Measurements from ENCODE around the gene JPH2.

JPH2 gene

GRCh38 chr20:44210406-44211176, 23.6 kb upstream of the JPH2 start, which contains the start of gene OSER1:
Gene OSER1, minus strand, starts transcription at chr20:44210771. Its CDS starts 3,814 bp downstream, at chr20:44206957.
- Histone ChIP-seq H3K18ac (ENCODE audit: low read length) (peak within 1 kb of the TSS; percentile 76), H3K4me1 (ENCODE audit: control insufficient read depth in 1 of 2, insufficient read depth in 2 of 2, low read length in 2 of 2) (peaks cover 3 to 6% of the 10 kb centered on the region in 2 experiments), H3K9me3 (ENCODE audit: insufficient read depth, low read depth, low read length) (no peaks in the 10 kb centered on the region), H2AK5ac (ENCODE audit: low read length) (peak within 1 kb of the TSS; percentile 27), H3K4me2 (ENCODE audit: low read length) (peak within 1 kb of the TSS; percentile 64), H3K4me3 (ENCODE audit: low read depth, low read length) (peak within 1 kb of the TSS; percentile 97), H3K4ac (ENCODE audit: low read depth, low read length) (peak within 1 kb of the TSS; percentile 63), H3K27ac (ENCODE audit: low read depth, low read length) (peak within 1 kb of the TSS; percentile 89), H3K36me3 (ENCODE audit: control insufficient read depth in 1 of 2, insufficient read depth in 2 of 2, low read length in 2 of 2) (no peaks in the 10 kb centered on the region), H3K9ac (ENCODE audit: low read length) (peak within 1 kb of the TSS; percentile 80), H2BK12ac (ENCODE audit: low read length) (peak within 1 kb of the TSS; percentile 20), H3K79me1 (ENCODE audit: low read length) (peaks cover 10% of the 10 kb centered on the region), H4K8ac (ENCODE audit: low read depth, low read length) (peak within 1 kb of the TSS; percentile 75), H3K23ac (ENCODE audit: low read length) (peak within 1 kb of the TSS; percentile 19), H3K79me2 (ENCODE audit: control insufficient read depth, insufficient read depth, low read length, poor library complexity) (peaks cover 9% of the 10 kb centered on the region), H4K91ac (ENCODE audit: low read depth, low read length) (peak within 1 kb of the TSS; percentile 86), H2AFZ (ENCODE audit: insufficient read depth, low read length, poor library complexity) (peak within 1 kb of the TSS; percentile 57), H2BK120ac (ENCODE audit: insufficient read depth, low read length, poor library complexity) (peak within 1 kb of the TSS; percentile 60), H4K12ac (ENCODE audit: low read depth, low read length) (peak within 1 kb of the TSS; percentile 76), H3K27me3 (ENCODE audit: insufficient read depth, low read length) (no peaks in the 10 kb centered on the region), H3K14ac (ENCODE audit: low read length) (peak within 1 kb of the TSS; percentile 93), H2BK5ac (ENCODE audit: low read depth, low read length, poor library complexity) (peak within 1 kb of the TSS; percentile 77)
- no CpG with 5 or more reads among the region's 79 CpGs for WGBS (ENCODE audit: extremely low coverage, insufficient coverage, insufficient read length)
- peak; percentile 98 to 99 for DNase-seq

GRCh38 chr20:44209686-44210405, 22.9 kb upstream of the JPH2 start:
- Histone ChIP-seq H4K12ac (ENCODE audit: low read depth, low read length) (peak overlapping the region; percentile 76), H3K9ac (ENCODE audit: low read length) (peak overlapping the region; percentile 80), H3K4me1 (ENCODE audit: control insufficient read depth in 1 of 2, insufficient read depth in 2 of 2, low read length in 2 of 2) (peaks cover 3 to 6% of the 10 kb centered on the region in 2 experiments), H3K27me3 (ENCODE audit: insufficient read depth, low read length) (no peaks in the 10 kb centered on the region), H3K79me2 (ENCODE audit: control insufficient read depth, insufficient read depth, low read length, poor library complexity) (peaks cover 9% of the 10 kb centered on the region), H4K91ac (ENCODE audit: low read depth, low read length) (peak overlapping the region; percentile 86), H3K4ac (ENCODE audit: low read depth, low read length) (peak overlapping the region; percentile 63), H2AK5ac (ENCODE audit: low read length) (peak overlapping the region; percentile 27), H3K36me3 (ENCODE audit: control insufficient read depth in 1 of 2, insufficient read depth in 2 of 2, low read length in 2 of 2) (peaks cover 1 to 2% of the 10 kb centered on the region in 2 experiments), H3K23ac (ENCODE audit: low read length) (peak overlapping the region; percentile 19), H3K4me2 (ENCODE audit: low read length) (peak overlapping the region; percentile 64), H3K79me1 (ENCODE audit: low read length) (peaks cover 11% of the 10 kb centered on the region), H3K18ac (ENCODE audit: low read length) (peak overlapping the region; percentile 76), H2BK5ac (ENCODE audit: low read depth, low read length, poor library complexity) (peak overlapping the region; percentile 77), H4K8ac (ENCODE audit: low read depth, low read length) (peak overlapping the region; percentile 75), H3K4me3 (ENCODE audit: low read depth, low read length) (peak overlapping the region; percentile 97), H3K14ac (ENCODE audit: low read length) (peak overlapping the region; percentile 93), H2AFZ (ENCODE audit: insufficient read depth, low read length, poor library complexity) (peak overlapping the region; percentile 57), H2BK120ac (ENCODE audit: insufficient read depth, low read length, poor library complexity) (peak overlapping the region; percentile 60), H3K9me3 (ENCODE audit: insufficient read depth, low read depth, low read length) (no peaks in the 10 kb centered on the region), H3K27ac (ENCODE audit: low read depth, low read length) (peak overlapping the region; percentile 89), H2BK12ac (ENCODE audit: low read length) (peak overlapping the region; percentile 20)
- peak in 1 of 2 donors; percentile 34 for DNase-seq
- no CpG with 5 or more reads among the region's 31 CpGs for WGBS (ENCODE audit: extremely low coverage, insufficient coverage, insufficient read length)

- no peak overlapping the region for H4K91ac ChIP-seq (ENCODE audit: low read depth, low read length)
- peaks cover 5 to 8% of the 10 kb centered on the region in 2 experiments for H3K4me1 ChIP-seq (ENCODE audit: control insufficient read depth in 1 of 2, insufficient read depth in 2 of 2, low read length in 2 of 2)
- H2AK5ac ChIP-seq (ENCODE audit: low read length): no peak overlapping the region
- peak; percentile 19 to 78 for DNase-seq
- no CpG with 5 or more reads among the region's 7 CpGs for WGBS (ENCODE audit: extremely low coverage, insufficient coverage, insufficient read length)
- no peak overlapping the region for H3K18ac ChIP-seq (ENCODE audit: low read length)
- H2BK120ac ChIP-seq (ENCODE audit: insufficient read depth, low read length, poor library complexity): no peak overlapping the region
- H2BK5ac ChIP-seq (ENCODE audit: low read depth, low read length, poor library complexity): no peak overlapping the region
- H3K9me3 ChIP-seq (ENCODE audit: insufficient read depth, low read depth, low read length): no peaks in the 10 kb centered on the region
- H4K8ac ChIP-seq (ENCODE audit: low read depth, low read length): no peak overlapping the region
- H4K12ac ChIP-seq (ENCODE audit: low read depth, low read length): no peak overlapping the region
- no peaks in the 10 kb centered on the region for H3K27me3 ChIP-seq (ENCODE audit: insufficient read depth, low read length)
- H3K9ac ChIP-seq (ENCODE audit: low read length): no peak overlapping the region
- H3K14ac ChIP-seq (ENCODE audit: low read length): no peak overlapping the region
- H3K79me2 ChIP-seq (ENCODE audit: control insufficient read depth, insufficient read depth, low read length, poor library complexity): peaks cover 11% of the 10 kb centered on the region
- H2BK12ac ChIP-seq (ENCODE audit: low read length): no peak overlapping the region
- H3K23ac ChIP-seq (ENCODE audit: low read length): no peak overlapping the region
- H3K4ac ChIP-seq (ENCODE audit: low read depth, low read length): peak overlapping the region; percentile 98
- H3K36me3 ChIP-seq (ENCODE audit: control insufficient read depth in 1 of 2, insufficient read depth in 2 of 2, low read length in 2 of 2): peaks cover 2 to 3% of the 10 kb centered on the region in 2 experiments
- peak overlapping the region; percentile 47 for H3K4me2 ChIP-seq (ENCODE audit: low read length)
- H3K79me1 ChIP-seq (ENCODE audit: low read length): peaks cover 15% of the 10 kb centered on the region
- no peak overlapping the region for H3K4me3 ChIP-seq (ENCODE audit: low read depth, low read length)
- H3K27ac ChIP-seq (ENCODE audit: low read depth, low read length): no peak overlapping the region
- no peak overlapping the region for H2AFZ ChIP-seq (ENCODE audit: insufficient read depth, low read length, poor library complexity)
These were observed 21.8 kb upstream of the JPH2 start for GRCh38 chr20:44208770-44209169.

GRCh38 chr20:44208165-44208564, 21.2 kb upstream of the JPH2 start:
- no peak overlapping the region for H4K91ac ChIP-seq (ENCODE audit: low read depth, low read length)
- H4K8ac ChIP-seq (ENCODE audit: low read depth, low read length): no peak overlapping the region
- H2BK12ac ChIP-seq (ENCODE audit: low read length): no peak overlapping the region
- H3K27ac ChIP-seq (ENCODE audit: low read depth, low read length): no peak overlapping the region
- H3K79me1 ChIP-seq (ENCODE audit: low read length): peaks cover 15% of the 10 kb centered on the region
- DNase-seq: no peak
- no peaks in the 10 kb centered on the region for H3K9me3 ChIP-seq (ENCODE audit: insufficient read depth, low read depth, low read length)
- no peaks in the 10 kb centered on the region for H3K27me3 ChIP-seq (ENCODE audit: insufficient read depth, low read length)
- H2AK5ac ChIP-seq (ENCODE audit: low read length): no peak overlapping the region
- H3K4me3 ChIP-seq (ENCODE audit: low read depth, low read length): no peak overlapping the region
- H3K79me2 ChIP-seq (ENCODE audit: control insufficient read depth, insufficient read depth, low read length, poor library complexity): peaks cover 11% of the 10 kb centered on the region
- H3K4me1 ChIP-seq (ENCODE audit: control insufficient read depth in 1 of 2, insufficient read depth in 2 of 2, low read length in 2 of 2): peaks cover 5 to 8% of the 10 kb centered on the region in 2 experiments
- no peak overlapping the region for H3K18ac ChIP-seq (ENCODE audit: low read length)
- H3K4ac ChIP-seq (ENCODE audit: low read depth, low read length): no peak overlapping the region
- H3K36me3 ChIP-seq (ENCODE audit: control insufficient read depth in 1 of 2, insufficient read depth in 2 of 2, low read length in 2 of 2): peaks cover 2 to 3% of the 10 kb centered on the region in 2 experiments
- no peak overlapping the region for H2BK120ac ChIP-seq (ENCODE audit: insufficient read depth, low read length, poor library complexity)
- H3K14ac ChIP-seq (ENCODE audit: low read length): no peak overlapping the region
- no peak overlapping the region for H3K4me2 ChIP-seq (ENCODE audit: low read length)
- H3K9ac ChIP-seq (ENCODE audit: low read length): no peak overlapping the region
- no peak overlapping the region for H3K23ac ChIP-seq (ENCODE audit: low read length)
- no peak overlapping the region for H4K12ac ChIP-seq (ENCODE audit: low read depth, low read length)
- WGBS (ENCODE audit: extremely low coverage, insufficient coverage, insufficient read length): no CpG with 5 or more reads among the region's 7 CpGs
- H2BK5ac ChIP-seq (ENCODE audit: low read depth, low read length, poor library complexity): no peak overlapping the region
- no peak overlapping the region for H2AFZ ChIP-seq (ENCODE audit: insufficient read depth, low read length, poor library complexity)

Measured in trophoblast cell (in vitro differentiated cells and primary cell).